ENCODE data around the gene HSD17B2.

DNA sequence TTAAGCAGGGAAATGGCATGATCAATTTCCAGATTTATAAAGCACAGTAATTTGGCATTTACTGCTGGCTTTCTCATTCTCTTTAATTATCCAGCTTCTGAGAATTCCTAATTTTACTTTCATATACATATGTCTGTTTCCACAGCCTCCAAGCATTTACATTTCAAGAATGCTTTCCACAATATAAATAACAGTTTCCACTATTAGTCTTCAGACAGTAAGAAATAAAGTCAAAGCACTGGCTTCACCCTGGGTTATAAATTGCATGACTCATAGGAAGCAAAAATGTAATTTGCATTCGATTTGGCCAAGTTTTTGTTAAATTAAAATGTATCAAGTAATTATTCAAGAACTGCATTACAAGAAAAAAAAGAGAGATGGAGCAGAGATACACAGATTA, 81.5 kb downstream of the HSD17B2 start:
- TF ChIP-seq POLR2AphosphoS5 (IDR thresholded peaks at IDR 0.05; ENCODE audit: borderline replicate concordance, low read depth, low read length) (no peak), EZH2 (IDR thresholded peaks at IDR 0.05) (no peak)

Data from SK-N-MC (cell line).